Measurements from ENCODE around the gene CD300A. TPM values are rescaled to one million over a fixed set of nuclear protein-coding genes. Genes with fewer than 3 reads are reported as not detected.

The CD300A gene
- total RNA-seq, 1 experiment from 2014 or later, result not detected

DNA sequence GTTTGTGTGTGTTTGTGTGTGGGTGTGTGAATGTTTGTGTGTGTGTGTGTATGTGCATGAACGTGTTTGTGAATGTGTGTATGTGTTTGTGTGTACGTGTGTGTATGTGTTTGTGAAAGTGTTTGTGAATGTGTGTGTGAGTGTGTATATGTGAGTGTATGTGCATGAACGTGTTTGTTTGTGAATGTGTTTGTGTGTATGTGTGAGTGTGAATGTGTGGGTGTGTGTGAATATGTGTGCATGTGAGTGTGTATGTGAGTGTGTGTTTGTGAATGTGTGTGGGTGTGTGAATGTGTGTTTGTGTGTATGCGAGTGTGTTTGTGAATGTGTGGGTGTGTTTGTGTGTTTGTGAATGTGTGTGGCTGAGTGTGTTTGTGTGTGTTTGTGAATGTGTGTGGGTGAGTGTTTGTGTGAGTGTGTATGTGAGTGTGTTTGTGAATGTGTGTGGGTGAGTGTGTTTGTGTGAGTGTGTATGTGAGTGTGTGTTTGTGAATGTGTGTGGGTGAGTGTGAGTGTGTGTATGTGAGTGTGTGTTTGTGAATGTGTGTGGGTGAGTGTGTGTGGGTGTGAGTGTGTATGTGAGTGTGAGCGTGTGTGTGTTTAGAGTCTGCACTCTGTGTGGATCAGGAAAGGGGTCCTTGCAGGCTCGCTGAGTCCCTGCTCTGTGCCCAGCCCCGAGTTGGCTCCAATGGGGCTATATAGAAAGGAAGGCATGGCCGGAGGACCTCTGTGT is 890 bp upstream of the CD300A start:
- 0 out of 2 replicates have a peak, but pooled peaks cover 3% of the 10 kb centered on the region for H3K4me1 ChIP-seq (replicated peaks)

DNA sequence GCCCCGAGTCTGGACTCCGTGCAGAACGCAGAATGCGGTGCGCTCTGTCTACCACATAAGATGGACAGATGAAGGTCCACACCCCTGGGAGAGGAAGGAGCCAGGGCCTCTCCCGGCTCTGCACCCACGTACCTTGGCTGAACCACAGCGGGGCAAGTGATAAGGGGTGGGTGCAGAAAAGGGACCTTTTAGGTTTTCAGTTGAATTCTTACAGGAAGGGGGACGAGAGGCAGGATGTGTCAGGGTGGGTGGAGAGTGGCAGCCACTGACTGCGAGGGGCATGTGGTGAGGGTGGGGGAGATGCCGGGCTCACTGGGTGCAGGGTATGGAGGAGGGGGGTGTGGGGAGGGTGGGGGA is 372 bp downstream of the CD300A start:
- Histone ChIP-seq H3K36me3 (no peaks in the 10 kb centered on the region), H3K4me3 (no peak overlapping the region)
- no peak for DNase-seq (ENCODE audit: low read depth in 1 of 2, low spot score in 2 of 2)

More for the DNA sequence above, 890 bp upstream of the CD300A start:
- Histone ChIP-seq H3K9me3 (replicated peaks) (no peaks in the 10 kb centered on the region), H3K4me3 (no peak overlapping the region), H3K27ac (no peak overlapping the region), H3K36me3 (no peaks in the 10 kb centered on the region), H3K27me3 (replicated peaks) (0 out of 2 replicates have a peak, but pooled peaks cover 5% of the 10 kb centered on the region)
- no peak for DNase-seq (ENCODE audit: low read depth in 1 of 2, low spot score in 2 of 2)

DNA sequence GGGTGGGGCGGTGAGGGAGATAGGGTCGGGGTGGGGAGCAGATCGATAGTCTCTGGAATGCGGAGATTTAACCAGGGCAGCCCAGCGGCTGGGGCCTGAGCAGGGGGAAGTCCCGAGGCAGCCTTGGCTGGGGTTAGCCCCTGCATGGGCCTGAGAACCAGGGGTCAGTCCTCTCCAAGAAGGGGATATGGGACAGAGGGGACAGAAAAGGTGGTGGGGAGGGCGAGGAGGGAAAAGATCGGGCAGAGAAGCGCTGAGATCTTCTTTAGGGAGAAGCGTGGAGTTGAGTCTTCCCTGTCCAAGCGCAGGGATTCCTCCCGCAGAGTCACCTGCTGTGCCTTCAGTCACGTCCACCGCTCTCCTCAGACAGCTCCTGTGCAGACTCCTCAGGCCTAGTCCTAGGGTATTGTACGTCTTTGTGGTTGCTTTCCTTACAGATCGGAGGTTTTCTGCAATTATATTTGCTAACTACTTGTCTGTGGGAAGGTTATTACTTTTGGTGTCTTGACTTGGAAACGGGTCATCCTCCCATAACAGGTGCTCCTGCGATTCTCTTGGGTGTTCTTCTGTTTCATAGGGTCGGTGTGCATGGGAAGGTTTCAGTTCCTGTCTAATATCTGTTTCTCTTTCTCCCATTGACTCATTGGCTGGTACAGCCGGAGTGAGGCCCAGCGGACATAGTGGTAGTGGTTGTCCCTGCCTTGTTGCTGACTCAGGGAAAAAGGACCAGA is 952 bp downstream of the CD300A start:
- Histone ChIP-seq H3K27me3 (replicated peaks) (peaks cover 14% of the 10 kb centered on the region), H3K9me3 (replicated peaks) (no peaks in the 10 kb centered on the region; the same call in 1 of the 2 replicates), H3K27ac (no peak overlapping the region), H3K36me3 (no peaks in the 10 kb centered on the region), H3K4me3 (no peak overlapping the region), H3K4me1 (replicated peaks) (0 out of 2 replicates have a peak, but pooled peaks cover 3% of the 10 kb centered on the region)
- no peak for DNase-seq (ENCODE audit: low read depth in 1 of 2, low spot score in 2 of 2)

More for the DNA sequence above, 372 bp downstream of the CD300A start:
- Histone ChIP-seq H3K27me3 (replicated peaks) (peaks cover 14% of the 10 kb centered on the region), H3K9me3 (replicated peaks) (no peaks in the 10 kb centered on the region; the same call in 1 of the 2 replicates), H3K27ac (no peak overlapping the region), H3K4me1 (replicated peaks) (0 out of 2 replicates have a peak, but pooled peaks cover 3% of the 10 kb centered on the region)

DNA sequence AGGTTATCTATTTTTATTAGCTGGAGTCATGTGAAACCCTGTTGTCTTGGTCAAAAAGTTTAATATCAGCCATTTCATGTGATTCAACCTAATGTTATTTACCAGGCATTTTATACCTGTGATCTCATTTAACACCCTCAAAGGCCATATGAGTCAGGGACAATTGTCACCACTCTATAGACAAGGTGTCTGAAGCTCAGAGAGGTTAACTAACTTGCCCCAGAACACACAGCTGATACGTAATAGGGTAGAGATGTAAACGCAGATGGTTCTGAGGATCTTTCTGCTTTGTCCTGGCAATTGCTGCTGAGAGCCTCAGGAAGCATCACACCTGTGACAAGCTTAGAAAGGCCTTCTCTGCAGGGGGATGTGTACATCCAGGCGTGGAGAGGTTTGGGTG is 4.9 kb downstream of the CD300A start:
- H3K27me3 ChIP-seq (replicated peaks), result peaks cover 9% of the 10 kb centered on the region
- no peaks in the 10 kb centered on the region for H3K36me3 ChIP-seq
- no peak for DNase-seq (ENCODE audit: low read depth in 1 of 2, low spot score in 2 of 2)
- no peak overlapping the region for H3K27ac ChIP-seq
- peaks cover 11% of the 10 kb centered on the region for H3K9me3 ChIP-seq (replicated peaks)
- H3K4me3 ChIP-seq, result no peak overlapping the region
- no peaks in the 10 kb centered on the region for H3K4me1 ChIP-seq (replicated peaks)

DNA sequence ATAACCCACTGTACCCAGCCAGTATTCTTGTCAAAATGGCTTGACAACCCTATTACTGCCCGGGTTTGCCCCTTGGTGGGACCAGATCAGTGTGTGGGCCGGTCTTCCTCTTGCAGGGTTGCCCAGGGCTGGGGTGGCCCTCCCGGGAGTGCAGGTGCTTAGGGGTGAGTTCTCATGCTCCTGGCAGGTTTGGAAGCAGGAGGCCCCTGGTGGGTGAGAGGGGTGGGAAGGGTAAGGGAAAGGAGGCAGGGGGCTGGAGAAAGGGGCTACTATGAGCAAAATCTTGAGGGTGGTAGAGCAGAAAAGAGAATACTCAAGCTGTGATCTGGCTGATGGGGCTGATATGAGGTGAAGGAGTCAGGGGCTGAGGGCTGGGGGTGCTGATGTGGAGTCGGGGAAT is 6.5 kb downstream of the CD300A start:
- peaks cover 11% of the 10 kb centered on the region for H3K9me3 ChIP-seq (replicated peaks)
- no peak overlapping the region for H3K4me3 ChIP-seq
- H3K4me1 ChIP-seq (replicated peaks), result no peaks in the 10 kb centered on the region
- DNase-seq (ENCODE audit: low read depth in 1 of 2, low spot score in 2 of 2), result no peak
- H3K36me3 ChIP-seq, result no peaks in the 10 kb centered on the region
- H3K27me3 ChIP-seq (replicated peaks), result peaks cover 9% of the 10 kb centered on the region
- H3K27ac ChIP-seq, result no peak overlapping the region

DNA sequence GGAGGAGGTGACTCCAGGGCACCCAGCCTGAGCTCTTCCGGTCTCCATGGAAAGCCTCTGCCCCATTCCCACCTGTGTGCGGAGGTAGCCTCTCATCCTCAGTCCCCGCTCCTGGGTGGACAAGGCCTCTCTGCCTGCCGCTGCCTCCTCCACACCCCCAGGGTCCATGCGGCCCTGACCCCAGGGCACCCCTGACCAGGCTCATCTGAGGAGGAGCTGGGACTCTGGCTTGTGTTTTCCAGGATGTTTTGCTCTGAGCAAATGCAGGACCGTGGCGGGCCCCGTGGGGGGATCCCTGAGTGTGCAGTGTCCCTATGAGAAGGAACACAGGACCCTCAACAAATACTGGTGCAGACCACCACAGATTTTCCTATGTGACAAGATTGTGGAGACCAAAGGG is 6.9 kb downstream of the CD300A start:
- H3K27me3 ChIP-seq (replicated peaks), result peaks cover 9% of the 10 kb centered on the region
- no peaks in the 10 kb centered on the region for H3K36me3 ChIP-seq
- no peak overlapping the region for H3K27ac ChIP-seq
- no peaks in the 10 kb centered on the region for H3K4me1 ChIP-seq (replicated peaks)
- DNase-seq (ENCODE audit: low read depth in 1 of 2, low spot score in 2 of 2), result no peak
- H3K4me3 ChIP-seq, result no peak overlapping the region
- peaks cover 11% of the 10 kb centered on the region for H3K9me3 ChIP-seq (replicated peaks)

DNA sequence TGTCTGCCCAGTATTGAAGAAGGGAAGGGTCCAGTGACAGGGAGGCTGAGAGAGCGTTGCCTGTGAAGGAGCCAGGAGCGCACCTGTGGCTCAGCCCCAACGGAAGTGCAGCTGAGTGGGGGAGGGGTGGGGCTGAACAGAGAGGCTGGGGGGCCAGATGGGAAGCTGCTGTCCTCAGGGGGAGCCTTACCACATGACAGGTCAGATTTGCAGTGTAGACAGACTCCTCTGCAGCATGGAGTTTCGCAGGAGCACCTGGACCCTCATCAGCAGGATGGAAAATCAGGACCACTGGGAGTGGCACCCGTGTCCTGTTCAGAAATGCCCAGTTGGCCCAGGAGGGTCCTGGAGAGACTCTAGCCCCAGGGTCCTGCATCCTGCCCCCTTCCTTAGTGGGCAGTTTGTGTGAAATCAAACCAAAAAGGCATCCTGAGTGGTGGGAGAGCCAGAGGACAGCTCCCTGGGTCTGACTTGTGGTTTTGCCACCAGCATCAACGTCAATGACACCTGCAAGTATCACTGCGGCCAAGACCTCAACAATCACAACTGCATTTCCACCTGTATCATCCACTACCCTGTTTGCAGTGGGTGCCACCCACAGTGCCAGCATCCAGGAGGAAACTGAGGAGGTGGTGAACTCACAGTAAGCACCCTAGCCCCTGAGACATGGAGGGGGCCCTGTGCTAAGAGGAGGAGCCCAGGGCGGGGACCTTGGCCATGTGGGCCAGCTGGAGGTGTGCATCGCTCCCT is 7.8 kb downstream of the CD300A start:
- peaks cover 11% of the 10 kb centered on the region for H3K9me3 ChIP-seq (replicated peaks)
- H3K4me1 ChIP-seq (replicated peaks), result no peaks in the 10 kb centered on the region
- no peak overlapping the region for H3K27ac ChIP-seq
- DNase-seq (ENCODE audit: low read depth in 1 of 2, low spot score in 2 of 2), result no peak
- H3K4me3 ChIP-seq, result no peak overlapping the region
- H3K27me3 ChIP-seq (replicated peaks), result peaks cover 9% of the 10 kb centered on the region
- no peaks in the 10 kb centered on the region for H3K36me3 ChIP-seq

DNA sequence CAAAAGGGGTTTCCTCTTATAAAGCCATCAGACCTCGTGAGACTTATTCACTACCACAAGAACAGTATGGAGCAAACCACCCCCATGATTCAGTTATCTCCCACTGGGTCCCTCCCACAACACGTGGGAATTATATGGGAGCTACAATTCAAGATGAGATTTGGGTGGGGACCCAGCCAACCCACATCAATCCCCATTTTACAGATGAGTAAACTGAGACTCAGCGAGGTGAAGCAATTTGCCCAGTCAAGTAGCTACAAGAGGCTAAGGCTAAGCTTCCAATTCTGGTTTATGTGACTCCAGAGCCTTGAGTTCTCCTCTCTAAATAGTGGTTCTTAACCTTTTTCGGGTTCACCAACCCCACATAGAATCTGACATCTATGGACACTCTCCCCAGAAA is 8.8 kb downstream of the CD300A start:
- peaks cover 11% of the 10 kb centered on the region for H3K9me3 ChIP-seq (replicated peaks)
- no peak for DNase-seq (ENCODE audit: low read depth in 1 of 2, low spot score in 2 of 2)
- peaks cover 9% of the 10 kb centered on the region for H3K27me3 ChIP-seq (replicated peaks)
- no peak overlapping the region for H3K4me3 ChIP-seq
- H3K4me1 ChIP-seq (replicated peaks), result no peaks in the 10 kb centered on the region
- H3K36me3 ChIP-seq, result no peaks in the 10 kb centered on the region
- H3K27ac ChIP-seq, result no peak overlapping the region

DNA sequence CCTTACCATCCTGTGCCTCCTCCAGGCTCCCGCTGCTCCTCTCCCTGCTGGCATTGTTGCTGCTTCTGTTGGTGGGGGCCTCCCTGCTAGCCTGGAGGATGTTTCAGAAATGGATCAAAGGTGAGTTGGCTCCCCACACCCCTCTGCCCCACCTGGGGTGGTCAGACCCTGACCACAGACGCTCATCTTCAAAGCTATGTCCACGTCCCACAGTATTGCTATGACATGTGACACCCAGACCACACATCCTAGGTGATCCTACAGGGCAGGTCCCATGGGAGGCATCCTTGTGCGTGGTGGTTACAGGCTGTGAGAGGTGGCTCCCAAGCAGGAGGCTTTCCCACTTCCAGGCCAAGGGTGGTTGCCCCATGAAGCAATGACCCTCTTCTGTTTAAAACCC is 11.0 kb downstream of the CD300A start:
- Histone ChIP-seq H3K36me3 (no peaks in the 10 kb centered on the region), H3K27ac (no peak overlapping the region), H3K9me3 (replicated peaks) (peaks cover 11% of the 10 kb centered on the region; the same call in 1 of the 2 replicates), H3K4me3 (no peak overlapping the region), H3K27me3 (replicated peaks) (no peaks in the 10 kb centered on the region), H3K4me1 (replicated peaks) (no peaks in the 10 kb centered on the region)
- DNase-seq (ENCODE audit: low read depth in 1 of 2, low spot score in 2 of 2), result no peak

DNA sequence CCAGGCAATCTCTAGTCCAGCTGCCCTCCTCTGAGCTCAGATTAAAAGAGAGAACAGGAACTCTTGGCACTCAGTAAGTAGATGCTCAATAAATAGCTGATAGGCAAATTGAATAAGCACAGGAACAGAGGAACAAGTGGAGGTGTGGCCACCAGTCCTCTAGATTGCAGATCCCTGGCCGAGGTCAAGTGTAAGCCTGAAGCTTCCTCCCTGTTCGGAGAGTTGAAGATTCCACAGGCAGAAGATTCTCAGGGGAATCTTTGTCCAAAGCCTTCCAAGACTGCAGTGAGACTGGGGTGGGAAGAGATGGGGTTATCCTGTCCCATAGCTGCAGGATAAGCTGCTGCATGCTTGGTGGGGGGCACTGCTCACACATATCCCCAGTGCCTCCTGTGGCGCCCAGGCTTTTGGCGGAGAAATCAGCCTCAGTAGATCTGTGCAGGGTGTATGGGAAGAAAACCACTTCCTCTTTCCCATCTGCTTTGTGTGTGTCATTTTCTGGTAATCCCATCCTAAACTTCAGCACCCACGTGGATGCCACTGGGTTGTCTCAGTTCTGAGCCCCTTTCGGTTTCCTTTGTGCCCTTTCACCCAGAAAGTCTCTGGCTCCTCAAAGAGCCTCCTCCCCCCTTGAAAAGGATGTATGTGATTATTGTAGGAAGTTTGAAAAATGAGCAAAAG is 12.1 kb downstream of the CD300A start:
- DNase-seq (ENCODE audit: low read depth in 1 of 2, low spot score in 2 of 2), result no peak
- H3K4me1 ChIP-seq (replicated peaks), result no peaks in the 10 kb centered on the region
- no peak overlapping the region for H3K4me3 ChIP-seq
- no peaks in the 10 kb centered on the region for H3K36me3 ChIP-seq
- 0 out of 2 replicates have a peak, but pooled peaks cover 3% of the 10 kb centered on the region for H3K27me3 ChIP-seq (replicated peaks)
- H3K27ac ChIP-seq, result no peak overlapping the region
- H3K9me3 ChIP-seq (replicated peaks), result peaks cover 11% of the 10 kb centered on the region; the same call in 1 of the 2 replicates

DNA sequence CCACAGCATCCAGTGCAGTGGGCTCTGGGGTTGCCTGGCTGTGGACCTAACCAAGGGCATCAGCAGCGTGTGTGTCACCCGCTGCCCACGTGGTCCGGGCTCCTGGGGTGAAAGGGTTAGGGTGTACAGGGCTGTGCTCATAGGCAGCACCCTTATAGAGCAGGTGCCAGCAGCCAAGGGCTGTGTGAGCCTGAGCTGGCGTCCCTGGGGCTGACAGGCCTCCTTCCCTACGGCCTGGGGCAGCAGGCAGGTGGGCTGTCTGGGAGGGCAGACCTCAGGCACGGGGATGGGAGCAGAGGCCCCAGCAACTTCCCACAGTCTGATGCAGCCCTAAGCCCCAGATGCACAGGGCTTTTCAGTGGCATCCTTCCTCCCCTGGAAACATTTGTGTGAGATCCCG is 13.9 kb downstream of the CD300A start:
- Histone ChIP-seq H3K27ac (no peak overlapping the region), H3K9me3 (replicated peaks) (peaks cover 8% of the 10 kb centered on the region; the same call in 1 of the 2 replicates), H3K36me3 (no peaks in the 10 kb centered on the region), H3K4me3 (no peak overlapping the region), H3K4me1 (replicated peaks) (no peaks in the 10 kb centered on the region), H3K27me3 (replicated peaks) (peaks cover 11% of the 10 kb centered on the region; the same call in 1 of the 2 replicates)
- no peak for DNase-seq (ENCODE audit: low read depth in 1 of 2, low spot score in 2 of 2)

DNA sequence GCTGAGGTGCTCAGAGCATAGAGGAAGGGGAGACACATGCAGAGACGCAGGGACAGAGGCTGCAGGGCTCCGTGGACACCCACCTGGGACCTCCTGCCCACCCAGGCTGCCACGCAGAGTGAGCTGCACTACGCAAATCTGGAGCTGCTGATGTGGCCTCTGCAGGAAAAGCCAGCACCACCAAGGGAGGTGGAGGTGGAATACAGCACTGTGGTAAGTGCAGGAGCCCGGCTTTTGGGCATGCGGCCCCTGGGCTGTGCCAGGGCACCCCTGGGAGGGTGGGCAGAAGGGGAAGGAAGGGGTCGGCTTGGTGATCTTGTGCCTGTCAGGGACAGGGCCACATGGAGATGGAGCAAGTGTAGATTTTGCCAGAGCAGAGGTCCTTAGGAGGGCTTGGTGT is 15.2 kb downstream of the CD300A start:
- Histone ChIP-seq H3K4me1 (replicated peaks) (no peaks in the 10 kb centered on the region), H3K9me3 (replicated peaks) (0 out of 2 replicates have a peak, but pooled peaks cover 3% of the 10 kb centered on the region), H3K27me3 (replicated peaks) (peaks cover 13% of the 10 kb centered on the region; the same call in 1 of the 2 replicates), H3K4me3 (no peak overlapping the region), H3K36me3 (no peaks in the 10 kb centered on the region), H3K27ac (no peak overlapping the region)
- no peak for DNase-seq (ENCODE audit: low read depth in 1 of 2, low spot score in 2 of 2)

DNA sequence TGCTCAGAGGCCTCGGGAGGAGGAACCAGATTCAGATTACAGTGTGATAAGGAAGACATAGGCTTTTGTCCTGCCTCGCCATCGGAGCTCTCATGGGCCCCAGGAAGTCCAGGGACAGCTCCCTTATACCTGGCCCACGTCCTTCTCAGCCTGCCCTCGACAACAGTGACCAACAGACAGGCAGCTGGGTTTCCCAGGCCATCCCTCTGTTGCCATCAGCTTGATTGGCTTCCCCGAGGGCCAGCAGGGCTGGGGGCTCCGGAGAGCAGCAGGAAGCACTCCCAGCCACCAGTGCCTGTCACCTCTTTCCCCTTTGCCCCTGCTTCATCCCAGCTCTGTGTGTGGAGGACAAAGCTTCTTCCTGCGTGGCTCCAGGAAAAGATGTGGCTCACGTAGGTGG is 17.6 kb downstream of the CD300A start:
- DNase-seq (ENCODE audit: low read depth in 1 of 2, low spot score in 2 of 2), result no peak
- Histone ChIP-seq H3K4me3 (no peak overlapping the region), H3K27ac (no peak overlapping the region), H3K4me1 (replicated peaks) (no peaks in the 10 kb centered on the region), H3K36me3 (no peaks in the 10 kb centered on the region), H3K27me3 (replicated peaks) (peaks cover 13% of the 10 kb centered on the region; the same call in 1 of the 2 replicates), H3K9me3 (replicated peaks) (0 out of 2 replicates have a peak, but pooled peaks cover 3% of the 10 kb centered on the region)
